H1 (cell line): ENCODE results near the gene KRT9. TPM values are rescaled to one million over a fixed set of nuclear protein-coding genes. Genes with fewer than 3 reads are reported as not detected.

Experiments
- CTCF ChIA-PET: fragments of 300-600 bp; sonication (Branson Sonifier 250); formaldehyde crosslinking; loops from one replicate; lab custom pipeline; 2021; ENCODE audit not compliant: partially characterized antibody; lab: Charles Lee
- POLR2A ChIA-PET: fragments of 300-600 bp; sonication (Branson Sonifier 250); formaldehyde crosslinking; loops from one replicate; lab custom pipeline; 2021; ENCODE audit warnings: inconsistent platforms; ENCODE audit not compliant: partially characterized antibody; lab: Charles Lee
- DNase-seq, 2 experiments: peaks; one replicate each; pipeline versions ENCODE4 v3.0.0 to v3.0.0-alpha.2; 2010 to 2022; ENCODE audit warnings: low spot score in 2 of 2, low read depth in 1 of 2, mixed read lengths in 1 of 2
- FAIRE-seq: peaks from 2 replicates; lab custom pipeline; 2011; peaks lifted over from hg19 to GRCh38; lab: Jason Lieb, UNC
- H2AFZ ChIP-seq: 2 replicates; pipeline ENCODE4 v1.8.1; 2012; ENCODE audit warnings: low read length, inconsistent platforms
- H2AK5ac ChIP-seq: 2 replicates; pipeline ENCODE4 v1.6.1; 2013; ENCODE audit warnings: low read depth, low read length
- H2BK120ac ChIP-seq: replicated peaks from 2 replicates; pipeline ENCODE3; 2013; ENCODE audit warnings: low read depth, low read length, inconsistent platforms
- H2BK12ac ChIP-seq: 2 replicates; pipeline ENCODE4 v1.6.1; 2013; ENCODE audit warnings: low read depth, low read length
- H2BK15ac ChIP-seq: 2 replicates; pipeline ENCODE4 v1.6.1; 2013; ENCODE audit warnings: low read length
- H2BK20ac ChIP-seq: 2 replicates; pipeline ENCODE4 v1.6.1; 2013; ENCODE audit warnings: low read length
- H2BK5ac ChIP-seq: 2 replicates; pipeline ENCODE4 v1.6.1; 2013; ENCODE audit warnings: low read depth, low read length
- H3K14ac ChIP-seq: 2 replicates; pipeline ENCODE4 v1.6.1; 2013; ENCODE audit warnings: inconsistent platforms; ENCODE audit not compliant: insufficient read length
- H3K18ac ChIP-seq: 2 replicates; pipeline ENCODE4 v1.6.1; 2013; ENCODE audit warnings: low read length; ENCODE audit errors: extremely low read depth
- H3K23ac ChIP-seq: 2 replicates; pipeline ENCODE4 v1.6.1; 2013; ENCODE audit warnings: inconsistent platforms; ENCODE audit not compliant: insufficient read length
- H3K23me2 ChIP-seq: 2 replicates; pipeline ENCODE4 v1.6.1; 2013; ENCODE audit warnings: low read depth, low read length
- H3K27ac ChIP-seq: 2 replicates; pipeline ENCODE4 v1.6.1; 2011; ENCODE audit warnings: low read depth, low read length, inconsistent platforms
- H3K27me3 ChIP-seq, 4 experiments: replicated peaks in 1 of 4; 1 replicate in 1 of 4; 2 replicates in 3 of 4; pipeline versions ENCODE4 v1.6.1 to v1.8.1; 2011 to 2013; ENCODE audit warnings: low read length in 3 of 4, mild to moderate bottlenecking in 3 of 4, inconsistent platforms in 2 of 4, mixed read lengths in 2 of 4, moderate library complexity in 1 of 4; ENCODE audit not compliant: control insufficient read depth in 3 of 4, insufficient read depth in 3 of 4; ENCODE audit errors: extremely low read depth in 1 of 4
- H3K36me3 ChIP-seq, 4 experiments: 2 replicates each; pipeline versions ENCODE4 v1.6.1 to v1.8.1; 2011 to 2013; ENCODE audit warnings: mild to moderate bottlenecking in 4 of 4, low read length in 3 of 4, moderate library complexity in 2 of 4, control low read depth in 1 of 4, inconsistent platforms in 1 of 4; ENCODE audit not compliant: insufficient read depth in 4 of 4, control insufficient read depth in 2 of 4
- H3K4ac ChIP-seq: replicated peaks from 2 replicates; pipeline ENCODE3; 2013; ENCODE audit warnings: low read length, low read depth, mixed read lengths, inconsistent platforms; ENCODE audit not compliant: insufficient read length
- H3K4me1 ChIP-seq, 4 experiments: replicated peaks in 1 of 4; 1 replicate in 1 of 4; 2 replicates in 3 of 4; pipeline versions ENCODE4 v1.6.1 to v1.8.1; 2011 to 2013; ENCODE audit warnings: low read length in 3 of 4, inconsistent platforms in 2 of 4, mixed read lengths in 1 of 4; ENCODE audit not compliant: insufficient read depth in 4 of 4, control insufficient read depth in 3 of 4
- H3K4me2 ChIP-seq, 2 experiments: 2 replicates each; pipeline versions ENCODE4 v1.6.1 to v1.8.1; 2011 to 2013; ENCODE audit warnings: low read depth in 2 of 2, low read length in 2 of 2, control low read depth in 1 of 2, inconsistent platforms in 1 of 2, mild to moderate bottlenecking in 1 of 2; ENCODE audit not compliant: insufficient read depth in 1 of 2
- H3K4me3 ChIP-seq, 4 experiments: fragments of 200-600, 300-600 bp in 1 of 4; sonication (generic), shearing (Covaris generic), sonication (Bioruptor Twin) in 1 of 4; 2 replicates each; pipeline versions ENCODE4 v1.5.1 to v1.8.1; 2011 to 2016; ENCODE audit warnings: low read length in 4 of 4, low read depth in 3 of 4, control low read depth in 2 of 4, inconsistent platforms in 2 of 4, mild to moderate bottlenecking in 2 of 4, mixed read lengths in 1 of 4, moderate library complexity in 1 of 4; ENCODE audit not compliant: insufficient read depth in 2 of 4; ENCODE audit errors: extremely low read depth in 1 of 4
- H3K56ac ChIP-seq: replicated peaks from 2 replicates; pipeline ENCODE3; 2013; ENCODE audit warnings: low read depth, mild to moderate bottlenecking, mixed read lengths, low read length, inconsistent platforms; ENCODE audit not compliant: insufficient read length
- H3K79me1 ChIP-seq: 2 replicates; pipeline ENCODE4 v1.6.1; 2013; ENCODE audit warnings: low read depth, low read length, control low read depth
- H3K79me2 ChIP-seq, 2 experiments: 2 replicates each; pipeline versions ENCODE4 v1.6.1 to v1.8.1; 2012 to 2013; ENCODE audit warnings: low read length in 2 of 2, mild to moderate bottlenecking in 2 of 2, inconsistent platforms in 1 of 2; ENCODE audit not compliant: insufficient read depth in 2 of 2, control insufficient read depth in 1 of 2
- H3K9ac ChIP-seq, 4 experiments: replicated peaks in 1 of 4; 1 replicate in 1 of 4; 2 replicates in 3 of 4; pipeline versions ENCODE4 v1.6.1 to v1.8.1; 2011 to 2013; ENCODE audit warnings: low read depth in 3 of 4, low read length in 3 of 4, control low read depth in 2 of 4, mild to moderate bottlenecking in 2 of 4, moderate library complexity in 2 of 4, inconsistent platforms in 1 of 4; ENCODE audit errors: extremely low read depth in 1 of 4
- H3K9me3 ChIP-seq, 2 experiments: 2 replicates each; pipeline versions ENCODE4 v1.6.1 to v1.8.1; 2012 to 2013; ENCODE audit warnings: mild to moderate bottlenecking in 2 of 2, moderate library complexity in 2 of 2, control low read depth in 1 of 2, inconsistent platforms in 1 of 2, low read depth in 1 of 2, low read length in 1 of 2, mixed read lengths in 1 of 2; ENCODE audit not compliant: insufficient read depth in 2 of 2
- H4K20me1 ChIP-seq, 2 experiments: replicated peaks in 1 of 2; 2 replicates each; pipeline versions ENCODE3 to v1.8.1; 2011 to 2013; ENCODE audit warnings: inconsistent platforms in 2 of 2, low read length in 2 of 2, mild to moderate bottlenecking in 1 of 2; ENCODE audit not compliant: insufficient read depth in 2 of 2, control insufficient read depth in 1 of 2
- H4K5ac ChIP-seq: 2 replicates; pipeline ENCODE4 v1.6.1; 2013; ENCODE audit warnings: low read length, low read depth, mixed read lengths, inconsistent platforms; ENCODE audit not compliant: insufficient read length
- H4K8ac ChIP-seq: 2 replicates; pipeline ENCODE4 v1.8.0; 2013; ENCODE audit warnings: mild to moderate bottlenecking, moderate library complexity, low read length, inconsistent platforms; ENCODE audit not compliant: insufficient read depth; ENCODE audit errors: extremely low read depth
- H4K91ac ChIP-seq: replicated peaks from 2 replicates; pipeline ENCODE3; 2013; ENCODE audit warnings: low read length, mixed read lengths, inconsistent platforms; ENCODE audit not compliant: insufficient read length
- CREB1 ChIP-seq: IDR thresholded peaks from 2 replicates; pipeline ENCODE4 v1.6.1; 2012; ENCODE audit warnings: inconsistent platforms
- KDM1A ChIP-seq: fragments of 200-600, 300-600 bp; sonication (generic); IDR thresholded peaks from 2 replicates; pipeline ENCODE4 v1.7.1; 2016; ENCODE audit warnings: mild to moderate bottlenecking, low read length, borderline replicate concordance
- KDM4A ChIP-seq: IDR thresholded peaks from one replicate; pipeline ENCODE4 v1.7.1; 2012; ENCODE audit warnings: low read depth, mild to moderate bottlenecking, moderate library complexity, low read length, inconsistent platforms; ENCODE audit not compliant: severe bottlenecking
- SP1 ChIP-seq: IDR thresholded peaks from 2 replicates; pipeline ENCODE4 v1.6.1; 2011; ENCODE audit warnings: low read depth, low read length
- SP2 ChIP-seq: IDR thresholded peaks from 2 replicates; pipeline ENCODE4 v1.6.1; 2012; ENCODE audit warnings: mild to moderate bottlenecking, low read length, inconsistent platforms
- TAF1 ChIP-seq: IDR thresholded peaks from 2 replicates; pipeline ENCODE4 v1.6.1; 2011; ENCODE audit warnings: mild to moderate bottlenecking, low read depth, low read length
- WGBS, 2 experiments: shearing (Covaris generic) in 1 of 2; methylation state at CpG; one replicate each; pipeline versions ENCODE4 v1.1.6 to v1.1.7; 2013 to 2015; ENCODE audit warnings: low lambda C conversion rate in 2 of 2, mixed read lengths in 2 of 2, inconsistent platforms in 1 of 2, low coverage in 1 of 2, missing lambda C conversion rate in 1 of 2; ENCODE audit not compliant: insufficient replicate concordance in 2 of 2, insufficient coverage in 1 of 2, insufficient read length in 1 of 2; ENCODE audit errors: extremely low coverage in 1 of 2, missing lambda C conversion rate in 1 of 2; 5-methylcytosine and 5-hydroxymethylcytosine counted together
- polyA plus RNA-seq, 7 experiments: library from polyadenylated mRNA; depleted of rRNA in 3 of 7; stranded (reverse) in 5 of 7; unstranded in 2 of 7; fragments of >200 nt in 5 of 7; fragments of 200-250 nt in 2 of 7; gene quantifications; 1 replicate in 5 of 7; 2 replicates in 1 of 7; 4 replicates in 1 of 7; pipeline versions ENCODE4 v1.2.1 to v1.2.3, GENCODE V29; 2011 to 2013; ENCODE audit warnings: missing spikeins in 2 of 7, mixed read lengths in 2 of 7
- total RNA-seq: library from RNA; stranded (reverse); fragmentation: NEBNext Ultra II Directional; extraction: Animal tissue kit (Norgen Biotek cat#: 25700); gene quantifications from 2 replicates; pipeline ENCODE4 v1.2.1, GENCODE V29; 2021

Gene KRT9
- total and polyA plus RNA-seq, 2 of the 8 experiments (the other 6 are each of a cell fraction or from before 2014, with no cell fraction given), result not detected

GRCh38 chr17:41542357-41542756, 29.5 kb downstream of the KRT9 start:
- no peak overlapping the region for H3K4me3 ChIP-seq
- no peak overlapping the region for H2BK120ac ChIP-seq
- H3K79me2 ChIP-seq, result no peaks in the 10 kb centered on the region
- ChIA-PET CTCF (interaction anchor here (0.7 to 21.2 kb wide), 12 partner anchors 9 to 681 kb away, joined by 3 to 492 read pairs (median 4); partner anchors contain the start of genes KRT13, KRT35 and KRT36), POLR2A (interaction anchor here (1.1 to 16.2 kb wide), 3 partner anchors 10 to 146 kb away, joined by 3 to 293 read pairs (median 3); partner anchors contain the start of gene KRT19)
- no peak overlapping the region for H3K4me2 ChIP-seq
- TF ChIP-seq TAF1, result no peak
- TF ChIP-seq KDM4A, result no peak
- no peak for TF ChIP-seq SP2
- no peak for TF ChIP-seq CREB1
- no peak for TF ChIP-seq SP1
- TF ChIP-seq KDM1A, result no peak
- FAIRE-seq, result no peak
- H3K79me1 ChIP-seq, result no peaks in the 10 kb centered on the region
- no peak overlapping the region for H3K56ac ChIP-seq
- H3K27me3 ChIP-seq, result no peaks in the 10 kb centered on the region
- H3K18ac ChIP-seq, result no peak overlapping the region
- no peak overlapping the region for H4K91ac ChIP-seq
- H3K23me2 ChIP-seq, result no peaks in the 10 kb centered on the region
- H2BK20ac ChIP-seq, result no peak overlapping the region
- H2AK5ac ChIP-seq, result no peak overlapping the region
- H3K9me3 ChIP-seq, result no peaks in the 10 kb centered on the region; a peak in 1 of 4 replicates
- no peak overlapping the region for H3K14ac ChIP-seq
- WGBS, 2 experiments, result 83% methylated on average over 2 of the region's 2 CpGs; no CpG with 5 or more reads in 1 of the 2 experiments
- no peak overlapping the region for H3K23ac ChIP-seq
- H2BK15ac ChIP-seq, result no peak overlapping the region
- H3K9ac ChIP-seq, result no peak overlapping the region
- H2BK12ac ChIP-seq, result no peak overlapping the region
- H4K20me1 ChIP-seq, result no peaks in the 10 kb centered on the region
- H3K27ac ChIP-seq, result no peak overlapping the region
- no peaks in the 10 kb centered on the region for H3K36me3 ChIP-seq
- H2AFZ ChIP-seq, result no peak overlapping the region
- no peak overlapping the region for H3K4ac ChIP-seq
- no peak overlapping the region for H2BK5ac ChIP-seq
- DNase-seq, result no peak
- H4K5ac ChIP-seq, result no peak overlapping the region
- peaks cover 14 to 27% (median 19%) of the 10 kb centered on the region in 4 experiments for H3K4me1 ChIP-seq
- H4K8ac ChIP-seq, result no peak overlapping the region
